ENCODE data around the gene STRIP1. TPM values are rescaled to one million over a fixed set of nuclear protein-coding genes. Genes with fewer than 3 reads are reported as not detected.
A peak's percentile ranks its signal among the peaks of the same experiment; 100 is the strongest.

STRIP1 gene
- polyA plus RNA-seq (2013, experiment 1 of 2; ENCODE audit: insufficient read length), result 26.2 TPM
- polyA plus RNA-seq (2013, experiment 2 of 2; ENCODE audit: insufficient read length), result 22.9 TPM

- DNase-seq, result peak; percentile 97
Measured at GRCh38 chr1:110034451-110035235, at the start of gene STRIP1. Gene STRIP1, plus strand, starts transcription at chr1:110034624. Its CDS starts 14 bp downstream, at chr1:110034638.

GRCh38 chr1:109985247-109986053 lies 49.0 kb upstream of the STRIP1 start:
- DNase-seq, result no peak

DNA sequence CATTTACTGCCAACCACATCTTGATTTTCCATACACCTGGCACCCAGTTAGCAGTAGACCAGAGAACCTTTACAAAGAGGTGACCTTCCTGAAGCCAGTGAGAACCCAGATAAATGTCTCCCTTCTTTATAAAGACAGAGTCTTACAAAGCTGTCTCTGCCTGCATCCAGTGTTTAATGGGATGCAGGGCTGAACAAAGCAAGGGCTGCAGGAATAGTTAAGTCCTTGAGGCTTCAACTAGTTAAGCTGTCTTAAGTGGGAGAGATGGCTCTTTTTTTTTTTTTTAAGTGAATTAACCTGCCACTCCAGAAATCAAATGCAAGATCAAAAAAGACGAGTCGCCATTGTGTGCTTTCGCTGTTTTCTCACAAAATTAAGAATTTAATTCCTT lies 48.4 kb upstream of the STRIP1 start:
- DNase-seq, result no peak

- DNase-seq, result no peak
Measured at GRCh38 chr1:109988349-109988914, 46.0 kb upstream of the STRIP1 start.

- DNase-seq, result no peak
Measured at GRCh38 chr1:109989506-109990301, 44.7 kb upstream of the STRIP1 start.

DNA sequence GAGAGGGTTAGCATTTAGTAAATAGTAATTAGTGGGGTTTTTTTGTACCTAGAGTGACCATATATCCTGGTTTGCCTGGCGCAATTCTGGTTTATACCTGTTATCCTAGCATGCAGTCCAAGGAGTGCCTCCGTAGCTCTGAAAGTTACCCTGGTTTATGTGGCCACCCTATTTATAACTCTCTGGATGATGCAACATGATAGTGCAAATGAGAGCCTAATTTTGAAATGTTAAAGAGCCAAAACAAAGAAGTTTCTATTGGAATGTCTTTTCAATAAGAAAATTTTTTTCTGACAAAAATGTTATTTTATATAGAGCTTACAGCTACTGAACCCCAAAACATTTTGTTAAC lies 44.1 kb upstream of the STRIP1 start:
- DNase-seq, result no peak

DNA sequence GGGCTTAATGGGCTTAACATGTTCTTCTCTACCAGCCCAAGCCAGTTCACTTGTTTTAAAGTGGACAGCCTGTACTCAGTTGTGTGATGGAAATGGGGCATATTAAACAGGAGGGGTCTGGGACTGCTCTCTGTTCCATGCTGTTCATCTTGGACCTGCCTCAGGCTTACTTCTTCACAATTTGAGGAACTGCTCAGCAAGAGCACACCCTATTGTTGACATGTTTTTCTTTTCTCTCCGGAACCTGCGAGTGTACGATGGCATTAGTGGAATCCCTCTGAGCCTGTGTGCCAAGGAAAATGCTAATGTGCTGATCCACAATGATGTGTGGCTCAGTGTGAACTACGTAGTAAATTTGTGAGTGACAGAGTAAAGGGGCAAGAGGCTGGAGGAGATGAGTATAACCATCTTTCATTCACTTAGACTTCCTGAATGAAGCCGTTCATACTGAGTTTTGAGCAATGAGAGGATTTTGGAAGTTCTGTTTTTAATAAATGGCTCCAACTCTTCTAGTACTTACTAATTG lies 43.0 kb upstream of the STRIP1 start:
- no peak for DNase-seq

GRCh38 chr1:109993885-109994284 lies 40.5 kb upstream of the STRIP1 start:
- DNase-seq, result no peak

DNA sequence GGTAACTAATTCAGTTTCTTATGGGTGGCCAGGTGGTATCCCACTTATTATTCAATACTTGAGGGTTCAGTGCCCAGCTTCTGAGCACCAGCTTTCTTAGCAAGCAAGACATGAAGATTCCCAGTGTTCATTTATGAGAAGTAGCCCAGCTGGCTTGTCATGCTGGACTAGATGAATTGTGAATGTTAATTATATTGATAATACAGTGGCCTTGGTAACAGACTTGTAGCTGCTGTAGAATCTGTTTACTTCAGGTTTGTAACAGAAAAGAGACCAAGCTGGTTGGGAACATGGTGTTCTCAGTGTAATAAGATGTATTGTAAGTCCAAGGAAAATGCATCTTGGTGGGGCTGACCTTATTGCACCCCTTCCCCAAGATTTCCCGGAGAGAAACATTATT lies 39.8 kb upstream of the STRIP1 start:
- DNase-seq, result no peak

- DNase-seq, result no peak
Measured at GRCh38 chr1:109995536-109995935, 38.9 kb upstream of the STRIP1 start.

DNA sequence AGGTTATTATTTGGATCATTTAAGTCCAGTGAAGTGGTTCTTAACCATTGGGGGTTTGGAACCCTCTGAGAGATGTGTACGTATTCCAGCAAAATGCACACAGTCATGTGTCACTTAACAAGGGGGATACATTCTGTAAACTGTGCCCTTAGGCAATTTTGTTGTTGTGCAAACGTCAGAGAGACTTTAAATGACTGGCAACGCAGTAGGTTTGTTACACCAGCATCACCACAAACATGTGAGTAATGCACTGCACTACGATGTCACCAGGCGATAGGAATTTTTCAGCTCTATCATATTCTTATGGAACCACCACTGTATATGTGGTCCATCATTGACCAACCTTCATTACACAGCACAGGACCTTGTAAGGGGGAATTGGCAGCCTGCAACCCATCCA lies 37.9 kb upstream of the STRIP1 start:
- DNase-seq, result no peak

DNA sequence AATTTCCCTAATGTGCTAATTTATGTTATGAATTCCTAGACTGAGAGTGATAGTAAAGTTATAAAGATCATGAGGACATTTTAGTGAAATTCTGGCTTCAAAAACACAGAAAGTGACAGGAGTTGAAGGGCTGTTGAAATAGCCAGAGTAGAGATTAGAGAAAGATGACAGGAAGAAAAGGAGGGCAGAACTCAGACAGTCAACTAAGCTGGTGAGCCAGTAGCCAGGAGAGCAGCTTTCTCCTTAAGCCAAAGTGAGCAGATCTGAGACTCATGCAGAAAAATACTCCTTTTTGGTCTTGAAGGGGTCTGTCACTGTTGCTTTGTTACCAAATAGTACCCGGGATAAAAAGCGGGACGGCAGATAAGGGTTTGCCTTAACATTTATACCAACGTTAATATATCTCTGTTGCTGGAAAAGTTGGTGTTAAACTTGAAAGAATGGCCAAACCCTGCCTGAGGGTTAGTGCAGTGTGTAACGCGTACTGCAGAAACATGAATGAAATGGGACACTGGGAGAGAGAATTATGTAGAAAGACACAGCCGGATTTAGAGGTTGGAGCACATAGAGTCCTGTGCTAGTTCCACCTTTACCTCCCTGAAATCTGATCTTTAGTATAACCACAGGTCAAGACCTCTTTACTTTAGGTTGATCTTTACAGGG lies 37.1 kb upstream of the STRIP1 start:
- DNase-seq, result no peak

- no peak for DNase-seq
Measured at GRCh38 chr1:109997867-109998229, 36.6 kb upstream of the STRIP1 start.

GRCh38 chr1:110002695-110003094 lies 31.7 kb upstream of the STRIP1 start:
- no peak for DNase-seq

- DNase-seq, result peak; percentile 96
Measured at GRCh38 chr1:110003747-110004428, 30.5 kb upstream of the STRIP1 start.

DNA sequence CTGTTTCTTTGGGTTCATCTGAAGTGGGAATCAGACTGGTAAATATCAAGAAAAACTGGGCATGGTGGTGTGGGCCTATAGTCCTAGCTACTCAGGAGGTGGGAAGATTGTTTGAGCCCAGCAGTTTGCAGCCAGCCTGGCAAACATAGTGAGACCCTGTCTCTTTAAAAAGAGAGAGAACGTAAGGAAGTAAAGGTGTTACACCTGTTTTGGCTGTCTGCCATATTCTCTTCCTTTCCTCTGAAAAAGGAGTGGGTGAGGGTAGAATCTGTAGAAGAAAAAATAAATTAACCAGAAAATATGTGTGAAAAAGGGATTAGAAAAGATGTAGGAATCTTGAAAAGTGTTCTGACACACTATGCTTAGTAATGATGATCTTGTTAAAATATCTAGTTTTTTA lies 29.8 kb upstream of the STRIP1 start:
- no peak for DNase-seq

GRCh38 chr1:110005971-110006370 lies 28.5 kb upstream of the STRIP1 start:
- peak; percentile 51 for DNase-seq

DNA sequence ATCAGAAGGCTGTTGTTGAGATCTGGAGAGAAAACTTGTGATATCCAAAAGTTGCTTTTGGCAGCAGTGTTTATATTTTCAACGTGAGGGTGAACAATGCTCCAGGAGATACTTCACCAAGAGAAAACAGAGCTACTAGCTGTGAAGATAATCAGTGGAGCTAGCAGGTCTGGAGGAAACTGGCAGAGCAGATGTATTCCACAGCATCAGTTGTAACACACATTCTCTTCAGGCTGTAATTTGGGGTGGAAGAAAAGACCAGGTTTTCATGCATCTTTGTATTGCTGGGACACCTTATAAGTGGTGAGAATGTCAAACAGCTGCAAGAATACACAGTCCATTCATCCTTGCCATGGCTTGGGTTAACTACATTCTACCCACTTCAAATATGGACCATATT lies 27.9 kb upstream of the STRIP1 start:
- no peak for DNase-seq

DNA sequence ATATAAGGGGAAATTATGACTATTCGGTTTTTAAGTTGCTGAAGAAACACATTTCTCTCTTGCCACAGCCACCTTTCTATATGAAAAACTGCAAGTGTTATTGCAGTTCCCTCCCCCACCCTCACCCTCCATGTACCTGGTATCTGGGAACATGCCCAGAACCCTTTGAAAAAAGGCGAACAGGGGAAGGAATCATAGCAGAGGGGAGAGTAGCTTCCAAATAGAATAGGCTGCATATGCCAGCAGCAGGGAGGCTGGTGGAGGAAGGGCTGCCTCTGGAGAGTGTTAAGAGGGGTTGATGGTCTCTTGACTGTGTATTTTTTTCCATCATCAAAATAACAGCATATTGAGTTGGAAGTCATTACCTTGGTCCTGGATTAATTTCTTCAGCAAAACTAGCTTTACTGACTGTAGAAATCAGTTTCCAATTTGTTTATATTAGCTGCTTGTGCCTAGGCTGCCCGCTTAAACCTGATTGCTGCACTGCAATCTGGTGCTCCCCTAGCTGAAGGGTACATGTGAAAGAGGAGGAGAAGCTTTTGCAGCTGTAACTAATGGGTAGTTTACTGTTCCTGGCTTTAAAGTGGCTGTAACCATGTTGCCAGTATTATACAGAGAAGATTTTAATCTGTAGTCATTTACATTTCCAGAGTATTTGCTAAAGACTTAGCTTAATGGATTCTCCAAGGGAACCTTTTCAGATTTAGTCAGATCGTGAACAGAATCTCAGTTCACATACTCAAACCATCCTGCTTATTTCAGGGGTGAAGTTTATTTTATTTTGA lies 27.2 kb upstream of the STRIP1 start:
- DNase-seq, result no peak

GRCh38 chr1:110008971-110009565 lies 25.4 kb upstream of the STRIP1 start:
- DNase-seq, result no peak
